Trophoblast cell (in vitro differentiated cells and primary cell): ENCODE measurements around the gene RSPO4.

Experiments used
- DNase-seq, 2 donors: peaks; one replicate each; pipeline ENCODE4 v3.0.0-alpha.2; 2016
- H2AFZ ChIP-seq: 2 replicates; pipeline ENCODE4 v1.6.1; 2013; ENCODE audit warnings: low read length, moderate library complexity, mild to moderate bottlenecking; ENCODE audit not compliant: insufficient read depth, poor library complexity
- H2AK5ac ChIP-seq: 2 replicates; pipeline ENCODE4 v1.6.1; 2013; ENCODE audit warnings: mild to moderate bottlenecking, low read length
- H2BK120ac ChIP-seq: 2 replicates; pipeline ENCODE4 v1.6.1; 2013; ENCODE audit warnings: low read length, mild to moderate bottlenecking, moderate library complexity; ENCODE audit not compliant: insufficient read depth, poor library complexity
- H2BK12ac ChIP-seq: 2 replicates; pipeline ENCODE4 v1.6.1; 2013; ENCODE audit warnings: mild to moderate bottlenecking, low read length, moderate library complexity
- H2BK5ac ChIP-seq: 2 replicates; pipeline ENCODE4 v1.6.1; 2013; ENCODE audit warnings: low read length, low read depth, moderate library complexity, mild to moderate bottlenecking; ENCODE audit not compliant: poor library complexity
- H3K14ac ChIP-seq: 2 replicates; pipeline ENCODE4 v1.6.1; 2013; ENCODE audit warnings: mild to moderate bottlenecking, low read length
- H3K18ac ChIP-seq: 2 replicates; pipeline ENCODE4 v1.6.1; 2013; ENCODE audit warnings: mild to moderate bottlenecking, low read length
- H3K23ac ChIP-seq: 2 replicates; pipeline ENCODE4 v1.6.1; 2013; ENCODE audit warnings: low read length
- H3K27ac ChIP-seq: 2 replicates; pipeline ENCODE4 v1.5.1; 2013; ENCODE audit warnings: low read depth, mild to moderate bottlenecking, inconsistent platforms, low read length, moderate library complexity
- H3K27me3 ChIP-seq: 2 replicates; pipeline ENCODE4 v1.6.1; 2013; ENCODE audit warnings: inconsistent platforms, mild to moderate bottlenecking, low read length, moderate library complexity; ENCODE audit not compliant: insufficient read depth
- H3K36me3 ChIP-seq, 2 experiments: 1 replicate in 1 of 2; 2 replicates in 1 of 2; pipeline ENCODE4 v1.6.1; 2013; ENCODE audit warnings: low read length in 2 of 2, mild to moderate bottlenecking in 2 of 2, moderate library complexity in 1 of 2; ENCODE audit not compliant: insufficient read depth in 2 of 2, control insufficient read depth in 1 of 2
- H3K4ac ChIP-seq: 2 replicates; pipeline ENCODE4 v1.6.1; 2013; ENCODE audit warnings: low read depth, mild to moderate bottlenecking, low read length, moderate library complexity
- H3K4me1 ChIP-seq, 2 experiments: 1 replicate in 1 of 2; 2 replicates in 1 of 2; pipeline ENCODE4 v1.6.1; 2013; ENCODE audit warnings: low read length in 2 of 2, mild to moderate bottlenecking in 2 of 2, moderate library complexity in 1 of 2; ENCODE audit not compliant: insufficient read depth in 2 of 2, control insufficient read depth in 1 of 2
- H3K4me2 ChIP-seq: 2 replicates; pipeline ENCODE4 v1.6.1; 2013; ENCODE audit warnings: inconsistent platforms, mild to moderate bottlenecking, low read length, moderate library complexity
- H3K4me3 ChIP-seq: 2 replicates; pipeline ENCODE4 v1.5.1; 2013; ENCODE audit warnings: mild to moderate bottlenecking, low read depth, low read length, inconsistent platforms
- H3K79me1 ChIP-seq: one replicate; pipeline ENCODE4 v1.6.1; 2013; ENCODE audit warnings: low read length
- H3K79me2 ChIP-seq: 2 replicates; pipeline ENCODE4 v1.6.1; 2013; ENCODE audit warnings: low read length, mild to moderate bottlenecking; ENCODE audit not compliant: control insufficient read depth, insufficient read depth, poor library complexity
- H3K9ac ChIP-seq: 2 replicates; pipeline ENCODE4 v1.6.1; 2013; ENCODE audit warnings: mild to moderate bottlenecking, low read length
- H3K9me3 ChIP-seq: 2 replicates; pipeline ENCODE4 v1.6.1; 2013; ENCODE audit warnings: low read depth, mild to moderate bottlenecking, control low read depth, inconsistent platforms, low read length; ENCODE audit not compliant: insufficient read depth
- H4K12ac ChIP-seq: 2 replicates; pipeline ENCODE4 v1.6.1; 2013; ENCODE audit warnings: low read depth, mild to moderate bottlenecking, low read length, moderate library complexity
- H4K8ac ChIP-seq: 2 replicates; pipeline ENCODE4 v1.6.1; 2013; ENCODE audit warnings: low read depth, mild to moderate bottlenecking, low read length, moderate library complexity
- H4K91ac ChIP-seq: one replicate; pipeline ENCODE4 v1.6.1; 2013; ENCODE audit warnings: low read depth, mild to moderate bottlenecking, low read length, moderate library complexity
- whole genome bisulfite sequencing: extraction: QIAGEN DNeasy Blood & Tissue Kit; methylation state at CpG from one replicate; pipeline ENCODE4 v1.1.7; 2013; ENCODE audit warnings: missing lambda C conversion rate; ENCODE audit not compliant: insufficient read length, insufficient coverage; ENCODE audit errors: extremely low coverage; 5-methylcytosine and 5-hydroxymethylcytosine counted together

RSPO4 gene

DNA sequence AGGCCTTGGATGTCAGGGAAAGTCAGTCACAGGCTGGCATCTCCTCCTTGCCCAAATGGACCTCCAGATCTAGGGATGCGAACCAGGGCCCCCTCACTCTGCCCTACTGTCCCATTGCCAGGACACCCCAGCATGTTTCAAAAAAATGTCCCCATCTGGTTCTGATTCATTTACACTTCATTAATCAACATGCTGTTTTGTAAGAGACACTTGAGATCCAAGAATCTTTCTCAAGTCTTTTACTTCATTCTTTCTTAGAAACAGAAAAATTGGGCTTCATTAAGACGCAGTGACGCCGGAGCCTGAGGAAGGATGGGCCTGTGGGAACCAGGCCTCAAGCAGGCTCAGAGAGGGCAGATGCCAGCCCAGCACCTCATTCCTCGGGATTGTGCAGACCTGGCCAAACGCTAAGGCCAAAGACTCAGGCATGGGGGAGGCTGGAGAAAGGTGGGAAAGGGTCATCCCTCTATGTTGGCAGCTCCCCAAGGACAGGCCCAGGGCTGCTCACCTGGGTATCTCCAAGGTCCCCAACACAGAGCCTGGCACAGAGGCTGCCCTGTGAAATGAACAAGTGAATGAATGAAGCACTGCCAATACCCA lies 3.8 kb downstream of the RSPO4 start:
- Histone ChIP-seq H3K79me2 (no peaks in the 10 kb centered on the region), H2BK5ac (no peak overlapping the region)
- WGBS = no CpG with 5 or more reads among the region's 6 CpGs

DNA sequence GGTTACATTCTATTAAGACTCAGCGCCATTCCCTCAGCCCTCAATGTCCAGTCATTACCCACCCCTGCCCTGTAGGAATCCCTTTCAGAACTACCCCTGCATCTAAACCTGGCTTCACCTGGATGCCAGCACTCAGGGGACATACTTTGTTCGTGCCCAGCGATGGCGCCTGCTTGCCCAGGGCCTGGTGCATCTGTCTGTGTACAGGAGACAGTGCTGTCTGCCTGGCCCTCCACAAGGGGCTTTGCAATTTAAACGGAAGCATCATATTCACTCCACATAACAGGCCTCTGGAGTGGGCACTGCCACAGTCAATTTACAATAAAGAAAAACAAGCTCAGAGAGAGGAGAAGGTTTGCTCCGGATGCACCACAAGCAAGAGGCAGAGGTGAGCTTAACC lies 4.6 kb downstream of the RSPO4 start:
- Histone ChIP-seq H3K27ac (no peak overlapping the region), H2BK5ac (no peak overlapping the region), H4K91ac (no peak overlapping the region), H3K4me1 (peaks cover 5 to 7% of the 10 kb centered on the region in 2 experiments), H2AFZ (no peak overlapping the region), H3K9ac (no peak overlapping the region), H3K4ac (no peak overlapping the region), H2BK120ac (no peak overlapping the region), H3K23ac (no peak overlapping the region), H2BK12ac (no peak overlapping the region), H3K79me2 (no peaks in the 10 kb centered on the region), H3K9me3 (peaks cover 3% of the 10 kb centered on the region), H3K79me1 (no peaks in the 10 kb centered on the region), H2AK5ac (no peak overlapping the region), H3K27me3 (peaks cover 16% of the 10 kb centered on the region), H3K4me3 (no peak overlapping the region), H3K36me3 (no peaks in the 10 kb centered on the region), H3K4me2 (no peak overlapping the region), H3K14ac (no peak overlapping the region), H3K18ac (no peak overlapping the region), H4K8ac (no peak overlapping the region), H4K12ac (no peak overlapping the region)
- no CpG with 5 or more reads among the region's 6 CpGs for WGBS
- DNase-seq = no peak

More for the DNA sequence above, 3.8 kb downstream of the RSPO4 start:
- Histone ChIP-seq H3K18ac (no peak overlapping the region), H3K27me3 (peaks cover 23% of the 10 kb centered on the region), H3K79me1 (no peaks in the 10 kb centered on the region), H4K12ac (no peak overlapping the region), H3K9ac (no peak overlapping the region), H2AFZ (no peak overlapping the region), H3K27ac (no peak overlapping the region), H3K23ac (no peak overlapping the region), H3K14ac (no peak overlapping the region), H3K4me3 (no peak overlapping the region), H4K8ac (no peak overlapping the region), H4K91ac (no peak overlapping the region), H2BK12ac (no peak overlapping the region), H3K4me2 (no peak overlapping the region), H2BK120ac (no peak overlapping the region), H3K4ac (no peak overlapping the region), H3K36me3 (no peaks in the 10 kb centered on the region), H3K4me1 (peaks cover 6 to 7% of the 10 kb centered on the region in 2 experiments), H3K9me3 (peaks cover 3% of the 10 kb centered on the region), H2AK5ac (no peak overlapping the region)
- DNase-seq = no peak

GRCh38 chr20:997016-997415 lies 5.1 kb downstream of the RSPO4 start:
- Histone ChIP-seq H2BK120ac (no peak overlapping the region), H3K9me3 (peaks cover 3% of the 10 kb centered on the region), H3K18ac (no peak overlapping the region), H3K79me1 (no peaks in the 10 kb centered on the region), H3K23ac (no peak overlapping the region), H3K4me3 (no peak overlapping the region), H3K27ac (no peak overlapping the region), H3K27me3 (peaks cover 12% of the 10 kb centered on the region), H2AFZ (no peak overlapping the region), H4K8ac (no peak overlapping the region), H3K4ac (no peak overlapping the region), H3K9ac (no peak overlapping the region), H2BK12ac (no peak overlapping the region), H3K36me3 (no peaks in the 10 kb centered on the region), H3K14ac (no peak overlapping the region), H3K4me1 (peaks cover 3 to 6% of the 10 kb centered on the region in 2 experiments), H2AK5ac (no peak overlapping the region), H4K12ac (no peak overlapping the region), H3K79me2 (no peaks in the 10 kb centered on the region), H2BK5ac (no peak overlapping the region), H3K4me2 (no peak overlapping the region), H4K91ac (no peak overlapping the region)
- no peak for DNase-seq
- no CpG with 5 or more reads among the region's 8 CpGs for WGBS

DNA sequence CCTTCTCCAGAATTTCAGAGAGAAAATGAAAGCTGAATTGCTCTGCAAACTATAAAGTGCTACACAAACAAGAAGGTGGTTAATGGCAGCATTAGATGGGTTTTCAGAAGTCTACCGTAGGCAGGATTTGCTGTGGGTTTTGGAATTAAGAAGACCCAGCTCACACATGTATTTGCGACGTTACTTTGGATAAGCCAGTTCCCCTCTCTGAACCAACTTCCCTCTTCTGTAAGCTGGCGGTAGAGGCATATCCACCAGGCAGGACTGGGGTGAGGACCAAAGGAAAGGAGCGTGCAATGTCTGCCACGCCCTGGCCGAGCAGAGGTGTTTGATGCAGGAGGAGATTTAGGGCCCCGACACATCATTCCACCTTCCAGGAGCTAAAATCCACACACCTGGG lies 6.9 kb downstream of the RSPO4 start:
- Histone ChIP-seq H3K36me3 (no peaks in the 10 kb centered on the region), H3K4me3 (no peak overlapping the region), H4K12ac (no peak overlapping the region), H4K91ac (no peak overlapping the region), H3K9ac (no peak overlapping the region), H2BK12ac (no peak overlapping the region), H3K18ac (no peak overlapping the region), H3K79me1 (no peaks in the 10 kb centered on the region), H3K27ac (no peak overlapping the region), H3K14ac (no peak overlapping the region), H3K23ac (no peak overlapping the region), H3K4me2 (no peak overlapping the region), H3K79me2 (no peaks in the 10 kb centered on the region), H2AK5ac (no peak overlapping the region), H2AFZ (no peak overlapping the region), H3K27me3 (no peaks in the 10 kb centered on the region), H2BK120ac (no peak overlapping the region), H4K8ac (no peak overlapping the region), H2BK5ac (no peak overlapping the region), H3K9me3 (no peaks in the 10 kb centered on the region), H3K4me1 (no peaks in the 10 kb centered on the region), H3K4ac (no peak overlapping the region)
- WGBS = no CpG with 5 or more reads among the region's 8 CpGs
- DNase-seq = no peak
